ENCODE results near the gene AUNIP.
A peak's percentile ranks its signal among the peaks of the same experiment; 100 is the strongest.

GRCh38 chr1:25905680-25906643 is 46.7 kb upstream of the AUNIP start, which contains the start of gene STMN1:
- no peak for TF ChIP-seq CTCF (IDR thresholded peaks at IDR 0.05)
- TF ChIP-seq POLR2A (IDR thresholded peaks at IDR 0.05): peak; percentile 85
